B cell (primary cell): Measurements from ENCODE around the gene HHAT. TPM values are rescaled to one million over a fixed set of nuclear protein-coding genes. Genes with fewer than 3 reads are reported as not detected.

Source experiments
- ATAC-seq: fragments of 200-7000 bp; cut with Tn5 transposase; one replicate; pipeline ENCODE4 v1.10.0; 2021; ENCODE audit warnings: low read depth, mild to moderate bottlenecking, moderate number of reproducible peaks, moderate library complexity
- CTCF ChIA-PET: fragments of 350-600 bp; sonication (Branson Sonifier 250); formaldehyde crosslinking; loops from one replicate; lab custom pipeline; 2021; ENCODE audit warnings: antibody characterized with exemption, inconsistent platforms; lab: Charles Lee
- POLR2A ChIA-PET: fragments of 350-600 bp; sonication (Branson Sonifier 250); formaldehyde crosslinking; loops from one replicate; lab custom pipeline; 2021; ENCODE audit warnings: antibody characterized with exemption; lab: Charles Lee
- DNase-seq: peaks from one replicate; pipeline ENCODE4 v3.0.0; 2013
- H2AFZ ChIP-seq: 2 replicates; pipeline ENCODE4 v1.6.1; 2012; ENCODE audit warnings: mild to moderate bottlenecking, low read depth, low read length; ENCODE audit not compliant: insufficient read depth, poor library complexity, severe bottlenecking
- H3K27ac ChIP-seq, 2 donors: 1 replicate in 1 of 2; 2 replicates in 1 of 2; pipeline ENCODE4 v1.5.1; 2012 to 2013; ENCODE audit warnings: low read length in 2 of 2, mild to moderate bottlenecking in 2 of 2, moderate library complexity in 1 of 2
- H3K27me3 ChIP-seq, 4 experiments: fragments of 200-600 bp in 1 of 4; sonication (generic) in 1 of 4; replicated peaks in 1 of 4; 1 replicate in 2 of 4; 2 replicates in 2 of 4; pipeline versions ENCODE4 v1.6.1 to v1.7.0; 2013 to 2016; ENCODE audit warnings: low read length in 3 of 4, mild to moderate bottlenecking in 2 of 4, mixed read lengths in 1 of 4, moderate library complexity in 1 of 4; ENCODE audit not compliant: insufficient read depth in 4 of 4, control insufficient read depth in 3 of 4; ENCODE audit errors: control extremely low read depth in 1 of 4
- H3K36me3 ChIP-seq, 2 experiments: replicated peaks in 1 of 2; 1 replicate in 1 of 2; 2 replicates in 1 of 2; pipeline versions ENCODE4 v1.6.1 to v1.7.1; 2013; ENCODE audit warnings: low read length in 1 of 2; ENCODE audit not compliant: insufficient read depth in 2 of 2, control insufficient read depth in 1 of 2; ENCODE audit errors: control extremely low read depth in 1 of 2, extremely low read depth in 1 of 2
- H3K4me1 ChIP-seq, 2 donors: fragments of 200-600 bp in 1 of 2; sonication (generic) in 1 of 2; 1 replicate in 1 of 2; 2 replicates in 1 of 2; pipeline versions ENCODE4 v1.5.1 to v1.6.1; 2013 to 2017; ENCODE audit warnings: low read length in 2 of 2; ENCODE audit not compliant: control insufficient read depth in 2 of 2, insufficient read depth in 2 of 2
- H3K4me2 ChIP-seq: replicated peaks from 2 replicates; pipeline ENCODE3; 2012; ENCODE audit warnings: mild to moderate bottlenecking, low read depth, low read length; ENCODE audit not compliant: poor library complexity, severe bottlenecking
- H3K4me3 ChIP-seq, 5 experiments: fragments of 200-600 bp in 1 of 5; sonication (generic) in 1 of 5; 1 replicate in 3 of 5; 2 replicates in 2 of 5; pipeline versions ENCODE4 v1.5.1 to v1.7.0; 2011 to 2016; ENCODE audit warnings: low read length in 4 of 5, mild to moderate bottlenecking in 4 of 5, low read depth in 2 of 5, control low read depth in 1 of 5, moderate library complexity in 1 of 5; ENCODE audit not compliant: insufficient read depth in 1 of 5; ENCODE audit errors: control extremely low read depth in 1 of 5, extremely low read depth in 1 of 5
- H3K79me2 ChIP-seq: fragments of 200-600 bp; sonication (generic); one replicate; pipeline ENCODE4 v1.6.0; 2016; ENCODE audit warnings: low read length; ENCODE audit not compliant: control insufficient read depth, insufficient read depth
- H3K9ac ChIP-seq: fragments of 200-600 bp; sonication (generic); 2 replicates; pipeline ENCODE4 v1.6.1; 2017; ENCODE audit warnings: mild to moderate bottlenecking, low read length, moderate library complexity
- H3K9me3 ChIP-seq, 3 donors: one replicate each; pipeline versions ENCODE4 v1.6.1 to v1.7.1; 2013; ENCODE audit warnings: low read length in 2 of 3; ENCODE audit not compliant: control insufficient read depth in 2 of 3, insufficient read depth in 1 of 3; ENCODE audit errors: control extremely low read depth in 1 of 3
- H4K20me1 ChIP-seq: 2 replicates; pipeline ENCODE4 v1.6.0; 2012; ENCODE audit warnings: mild to moderate bottlenecking, low read length; ENCODE audit not compliant: insufficient read depth, control insufficient read depth, poor library complexity, severe bottlenecking
- H3K27ac Mint-ChIP-seq: one replicate; pipeline ENCODE4 v1.8.0; 2021; ENCODE audit warnings: mixed read lengths
- H3K27me3 Mint-ChIP-seq: one replicate; pipeline ENCODE4 v1.8.0; 2021; ENCODE audit warnings: mixed read lengths
- H3K4me1 Mint-ChIP-seq: one replicate; pipeline ENCODE4 v1.8.0; 2021; ENCODE audit warnings: mixed read lengths
- H3K4me3 Mint-ChIP-seq: one replicate; pipeline ENCODE4 v1.8.0; 2021; ENCODE audit warnings: mixed read lengths
- H3K9me3 Mint-ChIP-seq: one replicate; pipeline ENCODE4 v1.8.0; 2022; ENCODE audit warnings: mixed read lengths; ENCODE audit not compliant: insufficient read depth
- CTCF ChIP-seq: fragments of 200-600 bp; IDR thresholded peaks from one replicate; pipeline ENCODE4 v1.8.0; 2022; ENCODE audit warnings: antibody characterized with exemption, mild to moderate bottlenecking
- EZH2 ChIP-seq: IDR thresholded peaks from 2 replicates; pipeline ENCODE4 v1.6.1; 2012; ENCODE audit warnings: borderline replicate concordance, low read depth, mild to moderate bottlenecking, moderate library complexity, low read length; ENCODE audit not compliant: insufficient read depth, poor library complexity, severe bottlenecking
- WGBS: methylation state at CpG from one replicate; pipeline ENCODE4 v1.1.5; 2013; ENCODE audit warnings: missing lambda C conversion rate; ENCODE audit not compliant: insufficient coverage; 5-methylcytosine and 5-hydroxymethylcytosine counted together
- intact Hi-C: fragments of 100-400 bp; cut with micrococcal nuclease; formaldehyde crosslinking; loops from one replicate; pipeline ENCODE4 v1.10.0; 2022
- polyA plus RNA-seq: library from polyadenylated mRNA; depleted of rRNA; stranded (reverse); fragments of >200 nt; gene quantifications from 2 replicates; pipeline ENCODE4 v1.2.3, GENCODE V29; 2012
- total RNA-seq, 2 donors: library from RNA; stranded (reverse); fragments of 120-200 nt in 1 of 2; gene quantifications; 1 replicate in 1 of 2; 2 replicates in 1 of 2; pipeline versions ENCODE4 v1.2.3 to v1.2.4, GENCODE V29; 2013 to 2022

HHAT gene
- total and polyA plus RNA-seq, 2 donors (not counting 1 experiment from before 2014, with no cell fraction given): 4.0 to 28.2 TPM

DNA sequence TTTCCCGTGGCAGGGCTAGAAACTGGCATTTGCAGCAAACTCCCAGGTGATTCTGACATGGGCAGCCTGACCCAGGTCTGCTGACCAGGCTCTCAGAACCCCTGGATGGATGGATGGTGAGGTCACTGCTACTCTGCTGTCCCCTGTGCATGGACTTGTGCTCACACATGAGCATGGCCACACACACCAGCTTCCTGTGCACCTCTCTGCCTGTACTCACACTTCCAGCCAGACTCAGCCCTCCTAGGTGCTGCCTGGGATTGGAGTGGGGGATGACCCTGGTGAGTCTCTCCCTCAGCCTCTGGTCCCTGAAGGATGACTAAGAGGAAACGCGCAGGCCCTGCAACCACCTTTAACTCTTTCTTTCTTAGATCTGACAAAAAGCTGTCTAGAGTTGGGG lies 361.1 kb downstream of the HHAT start:
- Histone ChIP-seq H2AFZ (no peak overlapping the region), H3K79me2 (no peaks in the 10 kb centered on the region), H3K4me2 (no peak overlapping the region), H3K4me1 (peaks cover 0 to 7% of the 10 kb centered on the region in 2 donors), H3K27ac (no peak overlapping the region), H3K9ac (no peak overlapping the region), H3K9me3 (no peaks in the 10 kb centered on the region), H4K20me1 (no peaks in the 10 kb centered on the region), H3K36me3 (no peaks in the 10 kb centered on the region), H3K27me3 (no peaks in the 10 kb centered on the region), H3K4me3 (no peak overlapping the region)
- no peaks in the 10 kb centered on the region for H3K9me3 Mint-ChIP-seq
- 100% methylated on average over 3 of the region's 3 CpGs for WGBS
- peaks cover 12% of the 10 kb centered on the region for H3K4me1 Mint-ChIP-seq
- DNase-seq (no peak), ATAC-seq (no peak)
- intact Hi-C loops: no loop called here
- ChIA-PET CTCF (no interaction called here), POLR2A (no interaction called here)
- no peak overlapping the region for H3K4me3 Mint-ChIP-seq
- H3K27me3 Mint-ChIP-seq: no peaks in the 10 kb centered on the region
- H3K27ac Mint-ChIP-seq: no peak overlapping the region
- TF ChIP-seq CTCF: no peak
- TF ChIP-seq EZH2: no peak

GRCh38 chr1:210690236-210690635 lies 361.5 kb downstream of the HHAT start:
- Mint-ChIP-seq H3K4me3 (no peak overlapping the region), H3K9me3 (no peaks in the 10 kb centered on the region), H3K27ac (no peak overlapping the region), H3K4me1 (peaks cover 9% of the 10 kb centered on the region), H3K27me3 (no peaks in the 10 kb centered on the region)
- Histone ChIP-seq H3K4me2 (no peak overlapping the region), H3K27ac (no peak overlapping the region), H3K36me3 (no peaks in the 10 kb centered on the region), H2AFZ (no peak overlapping the region), H4K20me1 (no peaks in the 10 kb centered on the region), H3K4me3 (no peak overlapping the region), H3K9ac (no peak overlapping the region), H3K27me3 (no peaks in the 10 kb centered on the region), H3K9me3 (no peaks in the 10 kb centered on the region), H3K4me1 (peaks cover 0 to 7% of the 10 kb centered on the region in 2 donors), H3K79me2 (no peaks in the 10 kb centered on the region)
- ChIA-PET POLR2A (no interaction called here), CTCF (no interaction called here)
- DNase-seq (no peak), ATAC-seq (no peak)
- intact Hi-C loops: no loop called here
- 97% methylated on average over 5 of the region's 5 CpGs for WGBS
- no peak for TF ChIP-seq EZH2
- no peak for TF ChIP-seq CTCF
